Fibroblast of the aortic adventitia (primary cell): ENCODE results near the gene CCDC170. TPM values are rescaled to one million over a fixed set of nuclear protein-coding genes. Genes with fewer than 3 reads are reported as not detected.

Source experiments
- DNase-seq: peaks from one replicate; pipeline ENCODE4 v3.0.0-alpha.2; 2010; ENCODE audit warnings: low read depth
- H3K4me3 ChIP-seq: 2 replicates; pipeline ENCODE4 v1.5.1; 2011; ENCODE audit warnings: low read depth, mild to moderate bottlenecking, control low read depth, low read length, moderate library complexity
- CTCF ChIP-seq: IDR thresholded peaks from 2 replicates; pipeline ENCODE4 v1.5.1; 2011; ENCODE audit warnings: mild to moderate bottlenecking, low read length, control low read depth, inconsistent platforms; ENCODE audit not compliant: insufficient read depth
- total RNA-seq: library from RNA; depleted of rRNA; stranded (reverse); fragments of >200 nt; gene quantifications from 2 replicates; pipeline ENCODE4 v1.2.3, GENCODE V29; 2012; ENCODE audit warnings: low replicate concordance

Gene CCDC170
- total RNA-seq, 1 donor: 0.09 TPM

- peak overlapping the region; percentile 67 for H3K4me3 ChIP-seq
- TF ChIP-seq CTCF: no peak
- no peak for DNase-seq
Observed at GRCh38 chr6:151493161-151493803, 535 bp upstream of the CCDC170 start.

GRCh38 chr6:151494235-151494935, 568 bp downstream of the CCDC170 start:
- peak; percentile 32 for DNase-seq
- no peak for TF ChIP-seq CTCF
- H3K4me3 ChIP-seq: peak overlapping the region; percentile 67

- no peak for TF ChIP-seq CTCF
- H3K4me3 ChIP-seq: peak overlapping the region; percentile 67
- no peak for DNase-seq
Observed at GRCh38 chr6:151494936-151495320, 1.1 kb downstream of the CCDC170 start.

- TF ChIP-seq CTCF: no peak
- no peak overlapping the region for H3K4me3 ChIP-seq
- DNase-seq: no peak
Observed at GRCh38 chr6:151495380-151495779, 1.6 kb downstream of the CCDC170 start.

GRCh38 chr6:151497905-151498304, 4.1 kb downstream of the CCDC170 start:
- no peak for DNase-seq
- no peak for TF ChIP-seq CTCF
- H3K4me3 ChIP-seq: no peak overlapping the region

- TF ChIP-seq CTCF: no peak
- DNase-seq: no peak
- H3K4me3 ChIP-seq: no peak overlapping the region
Observed at GRCh38 chr6:151498327-151498726, 4.5 kb downstream of the CCDC170 start.

GRCh38 chr6:151499551-151499950, 5.7 kb downstream of the CCDC170 start:
- no peak overlapping the region for H3K4me3 ChIP-seq
- TF ChIP-seq CTCF: no peak
- no peak for DNase-seq
